Psoas muscle (tissue), 8 donors: Measurements from ENCODE around the gene SRXN1. TPM values are rescaled to one million over a fixed set of nuclear protein-coding genes. Genes with fewer than 3 reads are reported as not detected.

ENCODE experiments used
- ATAC-seq, 4 donors: fragments of 200-7000 bp; cut with Tn5 transposase; one replicate each; pipeline ENCODE4 v1.9.1; 2020; ENCODE audit warnings: moderate library complexity in 3 of 4, mild to moderate bottlenecking in 2 of 4
- DNase-seq, 2 donors: peaks; one replicate each; pipeline ENCODE4 v3.0.0-alpha.2; 2020
- H3K27ac ChIP-seq: fragments of 200-600 bp; one replicate; pipeline ENCODE4 v1.8.0; 2022
- H3K27me3 ChIP-seq, 3 donors: fragments of 200-600 bp in 1 of 3; one replicate each; pipeline versions ENCODE4 v1.6.1 to v1.8.0; 2013 to 2022; ENCODE audit warnings: low read length in 2 of 3, mild to moderate bottlenecking in 2 of 3, moderate library complexity in 1 of 3; ENCODE audit not compliant: insufficient read depth in 3 of 3
- H3K36me3 ChIP-seq, 2 donors: fragments of 200-600 bp in 1 of 2; one replicate each; pipeline versions ENCODE4 v1.6.1 to v1.8.0; 2013 to 2022; ENCODE audit warnings: low read depth in 1 of 2, mild to moderate bottlenecking in 1 of 2, moderate library complexity in 1 of 2; ENCODE audit not compliant: insufficient read depth in 1 of 2
- H3K4me1 ChIP-seq: fragments of 200-600 bp; one replicate; pipeline ENCODE4 v1.8.0; 2022
- H3K4me3 ChIP-seq: fragments of 200-600 bp; one replicate; pipeline ENCODE4 v1.8.0; 2022; ENCODE audit warnings: mild to moderate bottlenecking
- H3K9me3 ChIP-seq: fragments of 200-600 bp; one replicate; pipeline ENCODE4 v1.8.0; 2022
- WGBS, 3 donors: extraction: QIAGEN DNeasy Blood & Tissue Kit; methylation state at CpG; one replicate each; pipeline versions ENCODE4 v1.1.6 to v1.1.7; 2013; 5-methylcytosine and 5-hydroxymethylcytosine counted together
- intact Hi-C, 2 donors: fragments of 100-400 bp; cut with DNase I; formaldehyde crosslinking; loops; one replicate each; pipeline versions ENCODE4 v1.11.0 to v1.14.2; 2022
- polyA plus RNA-seq, 3 donors: library from polyadenylated mRNA; stranded (reverse); fragments of 200-250 nt; gene quantifications; one replicate each; pipeline ENCODE4 v1.2.3, GENCODE V29; 2013
- total RNA-seq, 4 donors: library from RNA; stranded (reverse); fragmentation: NEBNext Ultra II Directional in 2 of 4; extraction: Animal tissue kit (Norgen Biotek cat#: 25700) in 2 of 4; gene quantifications; one replicate each; pipeline versions ENCODE4 v1.2.1 to v1.2.4, GENCODE V29; 2021 to 2023
- TF ChIP-seq, protein P1 (sequence below): fragments of 200-600 bp; IDR thresholded peaks from one replicate; pipeline ENCODE4 v1.8.0; 2022; ENCODE audit warnings: antibody characterized with exemption
- donor health status: healthy with polysubstance abuse.
- donor health status: DM: no; HTN: no; CAD: no; lungs with moderate emphysema.
- donor health status: Bipolar disorder and iron deficiency.
- donor health status: healthy.
- donor health status: DM: yes; HTN: yes; CAD: no.
- donor health status: DM: no; HTN: no; CAD: no.
- donor health status: DM: no; HTN: no; CAD: no.
- donor health status: DM: yes; HTN: yes; CAD: no.

Gene SRXN1
- total and polyA plus RNA-seq, 7 donors = 30.7 to 172 (median 69.6) TPM

DNA sequence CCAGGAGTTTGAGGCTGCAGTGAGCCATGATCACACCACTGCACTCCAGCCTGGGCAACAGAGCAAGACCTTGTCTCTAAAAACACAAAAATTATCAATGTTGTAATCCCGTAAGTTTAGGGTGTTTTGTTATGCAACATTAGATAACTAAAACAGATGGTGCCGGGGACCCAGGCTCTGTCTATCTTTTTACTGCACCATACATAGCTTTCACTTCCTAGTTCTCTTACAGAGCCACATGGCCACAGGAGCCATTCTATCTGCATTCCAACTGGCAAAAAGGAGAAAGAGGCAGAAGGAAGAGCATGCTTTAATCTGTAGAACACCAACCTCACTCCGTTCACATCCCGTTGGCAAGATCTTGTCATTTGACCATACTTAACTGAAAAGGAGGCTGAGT, 37.5 kb downstream of the SRXN1 start:
- Histone ChIP-seq H3K27me3 (peaks cover 0 to 47% (median 8%) of the 10 kb centered on the region in 3 donors), H3K4me3 (no peak overlapping the region), H3K36me3 (no peaks in the 10 kb centered on the region), H3K9me3 (peaks cover 7% of the 10 kb centered on the region), H3K27ac (no peak overlapping the region), H3K4me1 (no peaks in the 10 kb centered on the region)
- TF ChIP-seq, protein P1, sequence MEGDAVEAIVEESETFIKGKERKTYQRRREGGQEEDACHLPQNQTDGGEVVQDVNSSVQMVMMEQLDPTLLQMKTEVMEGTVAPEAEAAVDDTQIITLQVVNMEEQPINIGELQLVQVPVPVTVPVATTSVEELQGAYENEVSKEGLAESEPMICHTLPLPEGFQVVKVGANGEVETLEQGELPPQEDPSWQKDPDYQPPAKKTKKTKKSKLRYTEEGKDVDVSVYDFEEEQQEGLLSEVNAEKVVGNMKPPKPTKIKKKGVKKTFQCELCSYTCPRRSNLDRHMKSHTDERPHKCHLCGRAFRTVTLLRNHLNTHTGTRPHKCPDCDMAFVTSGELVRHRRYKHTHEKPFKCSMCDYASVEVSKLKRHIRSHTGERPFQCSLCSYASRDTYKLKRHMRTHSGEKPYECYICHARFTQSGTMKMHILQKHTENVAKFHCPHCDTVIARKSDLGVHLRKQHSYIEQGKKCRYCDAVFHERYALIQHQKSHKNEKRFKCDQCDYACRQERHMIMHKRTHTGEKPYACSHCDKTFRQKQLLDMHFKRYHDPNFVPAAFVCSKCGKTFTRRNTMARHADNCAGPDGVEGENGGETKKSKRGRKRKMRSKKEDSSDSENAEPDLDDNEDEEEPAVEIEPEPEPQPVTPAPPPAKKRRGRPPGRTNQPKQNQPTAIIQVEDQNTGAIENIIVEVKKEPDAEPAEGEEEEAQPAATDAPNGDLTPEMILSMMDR = no peak
- DNase-seq = no peak
- WGBS, 3 donors = 77 to 86% (median 85%) methylated on average over 4 of the region's 4 CpGs
- no peak for ATAC-seq
- intact Hi-C loops = no loop called here

GRCh38 chr20:611843-612185, 41.2 kb downstream of the SRXN1 start:
- Histone ChIP-seq H3K4me1 (no peaks in the 10 kb centered on the region), H3K36me3 (no peaks in the 10 kb centered on the region), H3K9me3 (no peaks in the 10 kb centered on the region), H3K27ac (no peak overlapping the region), H3K4me3 (no peak overlapping the region), H3K27me3 (peaks cover 0 to 51% (median 14%) of the 10 kb centered on the region in 3 donors)
- intact Hi-C loops = no loop called here
- WGBS, 3 donors = 47 to 54% (median 53%) methylated on average over 8 of the region's 8 CpGs
- TF ChIP-seq, protein P1 = no peak
- DNase-seq = no peak
- ATAC-seq = no peak

GRCh38 chr20:611047-611842, 41.8 kb downstream of the SRXN1 start:
- Histone ChIP-seq H3K27ac (no peak overlapping the region), H3K4me1 (no peaks in the 10 kb centered on the region), H3K36me3 (no peaks in the 10 kb centered on the region), H3K4me3 (peak overlapping the region; percentile 54), H3K27me3 (peaks cover 0 to 51% (median 14%) of the 10 kb centered on the region in 3 donors), H3K9me3 (no peaks in the 10 kb centered on the region)
- WGBS, 3 donors = 41 to 45% (median 44%) methylated on average over 22 to 24 of the region's 24 CpGs
- no peak for ATAC-seq
- intact Hi-C loops = no loop called here
- DNase-seq = no peak
- TF ChIP-seq, protein P1 = no peak

DNA sequence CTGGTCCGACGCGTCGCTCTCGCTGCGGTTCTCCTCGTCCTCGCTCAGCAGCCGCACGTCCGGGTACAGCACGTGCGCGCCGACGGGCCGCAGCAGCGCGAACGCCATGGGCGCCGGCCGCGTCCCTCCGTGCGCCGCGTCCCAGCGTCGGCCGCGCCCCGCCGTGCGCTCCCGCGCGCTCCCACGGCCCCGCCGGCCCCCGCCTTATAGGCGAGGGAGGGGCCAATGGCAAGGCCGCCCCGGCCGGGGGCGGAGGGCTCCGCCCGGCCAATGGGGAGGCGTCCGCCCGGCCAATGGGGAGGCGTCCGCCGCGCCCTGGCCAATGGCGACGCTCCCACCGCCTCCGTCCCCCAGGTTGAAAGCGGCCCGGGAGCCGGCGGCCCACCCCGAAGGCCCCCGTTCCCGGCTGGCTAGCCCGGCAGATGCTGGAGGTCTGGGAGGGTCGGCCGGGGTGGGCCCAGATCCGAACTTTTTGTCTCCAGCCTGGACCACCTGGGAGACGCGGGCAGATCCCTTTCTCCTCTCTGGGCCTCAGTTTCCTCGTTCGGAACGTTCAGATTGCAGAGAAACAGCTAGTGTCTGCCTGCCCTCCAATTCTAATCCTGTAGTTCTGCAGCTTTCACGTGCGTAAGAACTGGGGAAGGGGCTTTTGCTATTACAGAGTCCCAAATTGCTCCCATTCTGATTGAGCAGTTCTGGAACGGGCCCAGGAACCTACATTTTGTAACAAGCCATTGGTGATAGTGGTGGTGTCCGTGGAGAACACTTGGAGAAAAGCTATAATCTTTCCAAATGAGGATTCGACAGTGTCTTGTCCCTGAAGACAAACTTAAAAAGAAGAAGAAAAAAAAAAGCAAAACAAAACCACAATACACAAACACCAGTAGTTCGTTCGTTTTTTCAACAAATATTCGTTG, 42.6 kb downstream of the SRXN1 start, which contains the start of gene TCF15:
Gene TCF15, minus strand, starts transcription at position 180 of the 917 bp plus-strand sequence. Its CDS starts 72 bp downstream, at position 108.
- Histone ChIP-seq H3K4me1 (no peaks in the 10 kb centered on the region), H3K27me3 (peaks cover 0 to 51% (median 14%) of the 10 kb centered on the region in 3 donors), H3K4me3 (peak within 1 kb of the TSS; percentile 64), H3K36me3 (no peaks in the 10 kb centered on the region), H3K9me3 (no peaks in the 10 kb centered on the region), H3K27ac (peak within 1 kb of the TSS; percentile 63)
- DNase-seq = peak; percentile 53 to 73
- TF ChIP-seq, protein P1 = no peak
- ATAC-seq = peak; percentile 80 to 97 (median 90)
- intact Hi-C loops = no loop called here
- WGBS, 3 donors = 5 to 11% (median 11%) methylated on average over 42 to 84 of the region's 84 CpGs
